ENCODE measurements around the gene PDE1A.

- TF ChIP-seq CTCF (conservative IDR thresholded peaks at IDR 0.05; ENCODE audit: low read depth, low read length) (no peak), EZH2 (IDR thresholded peaks at IDR 0.05; ENCODE audit: low read length, unreplicated experiment) (no peak), EZH2phosphoT487 (IDR thresholded peaks at IDR 0.05; ENCODE audit: borderline replicate concordance, low read length) (no peak)
These were observed 6.2 kb downstream of the PDE1A start for GRCh38 chr2:182420669-182421068.

Data from PC-3 (cell line).